Fibroblast of the conjunctiva (primary cell): ENCODE measurements around the gene CHRND.

Experiments
- DNase-seq: peaks from one replicate; pipeline ENCODE4 v3.0.0-alpha.2; 2010; ENCODE audit warnings: low read depth

CHRND gene

DNA sequence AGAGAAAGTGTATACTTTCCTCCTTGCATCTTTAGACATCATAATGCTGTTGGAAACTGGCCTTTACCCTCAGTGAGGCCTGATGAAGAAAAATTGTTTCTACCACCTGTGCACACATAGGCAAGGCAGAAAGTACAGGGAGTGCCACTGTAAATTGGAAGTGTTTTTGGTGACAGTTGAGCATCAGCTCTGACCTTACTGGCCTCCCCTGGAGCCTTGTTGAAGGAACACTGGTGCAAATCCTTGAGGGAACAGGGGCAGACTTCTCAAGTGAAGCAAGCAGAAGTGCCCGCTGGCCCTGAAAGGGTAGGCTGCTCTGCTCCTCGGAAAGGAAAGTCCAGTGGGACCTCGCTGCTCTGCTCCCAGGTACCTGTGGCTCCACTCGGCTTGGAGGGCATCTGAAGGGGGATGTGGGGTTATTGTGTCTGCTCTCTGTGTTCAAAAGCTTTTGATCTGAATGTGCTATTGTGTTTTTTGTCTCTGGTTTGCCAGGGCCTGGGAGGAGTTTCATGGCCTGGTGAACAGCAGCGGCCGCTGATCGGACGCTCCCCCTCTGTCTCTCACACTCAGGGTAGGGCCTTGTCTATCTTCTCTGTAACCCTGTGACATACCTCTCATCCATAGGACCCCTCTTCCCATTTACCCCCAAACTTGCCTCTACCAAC lies 47.9 kb downstream of the CHRND start:
- no peak for DNase-seq

DNA sequence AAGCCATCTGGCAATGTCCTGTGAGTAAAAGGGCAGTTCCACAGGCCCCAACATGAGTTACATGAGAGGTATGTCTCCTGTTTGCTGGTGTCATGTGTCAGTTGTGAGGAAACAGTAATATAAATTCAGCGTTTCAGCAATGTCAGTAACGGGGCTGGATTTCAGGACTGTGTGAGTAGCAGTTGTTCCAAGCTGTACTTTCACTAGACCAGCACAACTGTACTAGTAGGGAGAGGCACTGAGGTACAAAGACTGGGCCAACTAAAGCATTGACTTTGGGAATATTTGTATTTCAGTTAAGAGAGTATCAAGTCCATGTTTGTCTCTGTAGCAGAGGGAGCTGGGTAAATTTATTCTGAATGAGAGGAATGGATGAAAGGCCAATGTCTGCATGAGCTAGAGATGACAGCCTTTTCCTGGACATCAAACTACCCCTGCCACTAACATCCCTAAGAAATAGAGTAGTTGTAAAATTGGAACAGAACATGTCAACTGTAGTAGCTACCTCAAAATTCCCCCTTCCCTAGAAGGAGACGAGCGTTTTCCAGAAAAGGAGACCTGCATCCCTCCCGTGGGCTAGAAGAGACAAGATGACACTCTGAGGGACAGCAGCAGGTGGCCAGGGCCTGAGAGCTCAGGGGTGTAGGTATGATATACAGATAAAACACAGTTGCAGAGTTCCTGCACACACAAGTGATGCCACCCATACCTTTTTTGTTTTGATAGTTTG lies 48.9 kb downstream of the CHRND start:
- DNase-seq = no peak

DNA sequence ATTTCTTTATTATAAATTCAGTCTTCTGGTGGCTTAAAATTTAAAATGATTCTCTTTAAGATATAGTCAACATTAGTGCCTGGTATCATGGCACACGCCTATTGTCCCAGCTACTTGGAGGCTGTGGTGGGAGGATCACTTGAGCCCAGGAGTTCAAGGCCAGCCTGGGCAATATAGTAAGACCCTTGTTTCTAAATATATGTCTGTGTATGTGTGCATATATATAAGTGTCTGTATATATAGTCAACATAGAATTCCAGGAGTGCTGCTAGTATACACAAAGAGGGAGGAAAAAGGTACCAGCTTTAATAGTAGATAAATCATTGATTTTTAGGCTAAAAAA lies 49.4 kb downstream of the CHRND start:
- DNase-seq = no peak

DNA sequence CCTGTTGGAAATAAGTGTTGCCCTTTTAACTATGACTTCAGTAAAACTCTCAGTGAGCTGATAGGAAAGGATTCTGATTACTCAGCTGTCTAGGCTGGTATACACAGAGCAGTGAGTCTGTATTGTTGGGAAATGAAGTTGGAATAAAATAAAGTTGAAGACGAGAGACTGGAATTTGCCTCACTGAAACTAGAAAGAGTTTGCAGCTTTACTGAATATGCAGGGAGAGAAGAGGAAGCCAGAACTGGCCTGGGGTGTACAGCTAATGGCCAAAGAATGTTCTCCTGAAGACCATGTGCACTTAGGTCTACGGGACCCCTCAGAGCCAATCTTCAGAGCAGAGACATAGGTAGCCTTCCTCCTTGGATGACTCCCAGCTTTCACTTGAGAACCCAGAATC lies 51.0 kb downstream of the CHRND start:
- DNase-seq = no peak

DNA sequence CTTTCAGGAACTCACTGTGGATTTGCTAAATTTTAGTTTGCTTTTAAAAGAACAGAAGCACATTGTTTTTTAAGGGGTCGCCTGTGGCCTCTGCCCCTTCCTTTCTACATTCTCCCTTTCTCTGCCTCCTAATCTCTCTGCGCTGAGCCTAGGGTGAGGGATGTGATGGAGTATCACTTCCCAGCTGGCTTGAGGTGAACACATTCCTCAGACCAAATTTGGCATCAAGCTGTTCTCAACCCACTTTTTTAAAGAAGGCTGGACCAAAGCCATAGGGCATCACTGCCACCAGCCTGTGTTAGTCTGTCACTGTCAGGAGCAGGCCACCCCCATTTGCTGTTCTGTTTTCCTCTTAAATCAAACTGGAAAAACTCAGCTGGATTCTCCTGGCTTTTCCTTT lies 51.9 kb downstream of the CHRND start:
- DNase-seq = no peak

DNA sequence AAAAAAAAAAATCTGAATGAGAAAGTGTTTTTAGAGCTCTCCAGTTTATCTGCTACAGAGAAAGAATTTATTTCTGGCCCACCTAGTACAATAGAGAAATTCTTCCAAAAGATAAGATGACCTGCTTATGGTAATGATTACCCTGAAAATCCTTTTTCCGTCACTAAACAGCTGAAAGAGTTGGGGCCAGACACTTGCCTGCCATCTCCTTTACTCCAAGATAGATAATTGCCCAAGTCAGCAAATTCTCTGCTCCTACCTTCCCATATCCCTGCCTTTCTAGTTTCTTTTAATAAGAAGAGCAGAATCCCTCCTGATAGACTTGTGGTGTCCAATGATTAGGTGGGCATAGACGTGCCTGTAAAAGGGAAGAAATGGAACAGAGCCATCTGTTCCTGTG lies 52.7 kb downstream of the CHRND start:
- DNase-seq = no peak

DNA sequence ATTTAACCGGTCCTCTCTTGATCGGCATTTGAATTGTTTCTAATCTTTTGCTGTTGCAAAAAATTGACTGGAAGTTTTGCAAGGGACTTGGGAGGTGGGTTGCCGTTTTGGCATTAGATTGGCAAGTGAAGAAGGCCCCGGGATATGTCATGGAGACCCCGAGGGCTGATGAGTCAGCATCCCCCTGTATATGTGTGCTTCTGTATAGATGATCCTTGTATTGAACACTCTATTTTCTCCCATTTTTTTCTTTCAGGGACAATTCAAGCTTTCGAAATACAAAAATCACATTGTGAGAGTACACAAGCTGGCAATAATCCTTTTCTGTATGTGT lies 54.7 kb downstream of the CHRND start:
- DNase-seq = no peak

DNA sequence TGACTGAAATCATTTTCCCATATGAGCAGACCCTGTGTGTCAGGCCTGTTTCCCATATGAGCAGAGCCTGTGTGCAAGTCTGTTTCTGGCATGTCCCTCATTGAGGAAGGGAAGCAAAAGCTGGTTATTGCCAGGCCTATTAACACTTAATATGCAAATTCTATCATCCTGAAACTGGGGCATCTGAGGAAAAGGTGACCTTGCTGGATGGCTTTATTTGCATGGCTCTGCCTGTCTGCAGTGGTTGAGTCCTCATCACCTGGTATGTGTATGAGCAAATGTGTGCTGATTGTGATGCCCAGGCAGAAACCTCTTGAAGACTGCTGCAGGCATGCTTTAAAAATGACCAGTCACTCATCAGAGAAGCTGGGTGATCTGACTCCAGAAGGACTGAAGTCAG lies 55.8 kb downstream of the CHRND start:
- DNase-seq = no peak

DNA sequence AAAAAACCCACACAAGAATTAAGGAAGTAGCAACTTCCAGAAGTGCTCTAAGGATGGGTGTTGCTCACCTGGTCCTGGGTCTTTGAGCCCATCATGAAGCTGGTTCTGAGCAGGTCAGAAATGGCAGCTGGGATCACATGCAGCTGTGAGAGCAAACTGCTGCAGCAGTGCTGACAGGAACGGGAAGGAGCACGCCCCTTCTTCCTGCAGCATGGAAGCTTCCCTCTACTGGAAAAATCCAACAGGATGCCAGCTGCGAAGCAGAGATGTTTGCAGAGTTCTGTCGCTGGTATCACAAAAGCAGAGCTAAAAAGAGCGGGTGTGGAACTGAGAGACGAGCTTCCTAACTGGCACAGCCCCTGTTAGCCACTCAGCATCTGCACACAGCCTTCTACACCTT lies 58.3 kb downstream of the CHRND start:
- no peak for DNase-seq
